OCI-LY3 (cell line): ENCODE data around the gene NLGN1.

Source experiments
- H2AFZ ChIP-seq: fragments of 200-600, 300-600 bp; shearing (Covaris generic); 2 replicates; pipeline ENCODE4 v1.6.0; 2014; ENCODE audit warnings: antibody characterized with exemption, low read depth, low read length
- H3K27ac ChIP-seq: fragments of 200-600, 300-600 bp; sonication (generic); 2 replicates; pipeline ENCODE4 v1.5.1; 2014; ENCODE audit warnings: mild to moderate bottlenecking, low read length, moderate library complexity, mixed read lengths
- H3K27me3 ChIP-seq: fragments of 200-600, 300-600 bp; sonication (generic); 2 replicates; pipeline ENCODE4 v1.6.1; 2014; ENCODE audit warnings: low read depth, low read length, mixed read lengths
- H3K36me3 ChIP-seq: fragments of 200-600, 300-600 bp; sonication (generic); replicated peaks from 2 replicates; pipeline ENCODE3; 2014; ENCODE audit warnings: low read depth, low read length, mixed read lengths
- H3K4me1 ChIP-seq: fragments of 300-600, 200-600 bp; sonication (generic); 2 replicates; pipeline ENCODE4 v1.6.1; 2014; ENCODE audit warnings: low read length, mixed read lengths
- H3K4me2 ChIP-seq: fragments of 200-600, 300-600 bp; sonication (generic); 2 replicates; pipeline ENCODE4 v1.6.1; 2014; ENCODE audit warnings: low read length, mixed read lengths
- H3K4me3 ChIP-seq: fragments of 300-600, 200-600 bp; sonication (generic); 2 replicates; pipeline ENCODE4 v1.5.1; 2014; ENCODE audit warnings: antibody characterized with exemption, mild to moderate bottlenecking, low read length, moderate library complexity
- H3K79me2 ChIP-seq: fragments of 300-600, 200-600 bp; shearing (Covaris generic); 2 replicates; pipeline ENCODE4 v1.6.1; 2014; ENCODE audit warnings: mild to moderate bottlenecking, low read length, mixed read lengths
- H3K9ac ChIP-seq: fragments of 300-600, 200-600 bp; shearing (Covaris generic); 2 replicates; pipeline ENCODE4 v1.6.0; 2014; ENCODE audit warnings: mild to moderate bottlenecking, low read length, moderate library complexity
- H3K9me3 ChIP-seq: fragments of 200-600, 300-600 bp; shearing (Covaris generic); 2 replicates; pipeline ENCODE4 v1.6.1; 2014; ENCODE audit warnings: low read length, mixed read lengths; ENCODE audit not compliant: insufficient read depth
- H4K20me1 ChIP-seq: fragments of 200-600, 300-600 bp; sonication (generic); 2 replicates; pipeline ENCODE4 v1.6.1; 2016; ENCODE audit warnings: low read length, mixed read lengths; ENCODE audit not compliant: insufficient read depth
- CTCF ChIP-seq: fragments of 200-600, 300-600 bp; sonication (generic); IDR thresholded peaks from 2 replicates; pipeline ENCODE4 v1.5.1; 2014; ENCODE audit warnings: antibody characterized with exemption, low read length, low read depth
- EZH2phosphoT487 ChIP-seq: fragments of 200-600 bp; shearing (Covaris generic); IDR thresholded peaks from 2 replicates; pipeline ENCODE4 v1.6.1; 2018; ENCODE audit warnings: antibody characterized with exemption, mixed run types, low read depth

NLGN1 gene

DNA sequence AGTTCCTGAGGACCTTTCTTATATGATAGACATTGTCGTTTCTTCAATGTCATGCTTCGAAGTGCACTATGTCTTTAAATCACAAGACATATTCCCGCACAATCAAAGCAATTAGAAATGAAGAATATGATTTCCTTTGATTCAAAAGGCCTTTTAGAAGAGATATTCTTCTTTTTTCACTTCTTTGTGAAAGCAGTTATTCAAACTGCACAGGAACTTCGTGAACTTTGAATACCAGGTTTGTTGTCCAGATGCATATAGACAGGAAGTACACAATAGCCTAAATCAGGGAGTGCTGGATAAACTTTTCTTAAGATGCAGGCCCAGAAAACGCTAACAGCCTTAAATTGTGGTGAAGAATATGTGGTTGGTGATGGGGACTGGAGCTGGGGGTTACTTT, 870.5 kb downstream of the NLGN1 start:
- Histone ChIP-seq H3K27me3 (no peaks in the 10 kb centered on the region), H2AFZ (no peak overlapping the region), H3K79me2 (no peaks in the 10 kb centered on the region), H3K27ac (no peak overlapping the region), H4K20me1 (no peaks in the 10 kb centered on the region), H3K4me1 (no peaks in the 10 kb centered on the region), H3K9me3 (no peaks in the 10 kb centered on the region), H3K9ac (no peak overlapping the region), H3K4me2 (no peak overlapping the region), H3K36me3 (no peaks in the 10 kb centered on the region), H3K4me3 (no peak overlapping the region)
- TF ChIP-seq CTCF = no peak

- no peak overlapping the region for H3K9ac ChIP-seq
Measured at GRCh38 chr3:174268586-174268985, 871.0 kb downstream of the NLGN1 start.

DNA sequence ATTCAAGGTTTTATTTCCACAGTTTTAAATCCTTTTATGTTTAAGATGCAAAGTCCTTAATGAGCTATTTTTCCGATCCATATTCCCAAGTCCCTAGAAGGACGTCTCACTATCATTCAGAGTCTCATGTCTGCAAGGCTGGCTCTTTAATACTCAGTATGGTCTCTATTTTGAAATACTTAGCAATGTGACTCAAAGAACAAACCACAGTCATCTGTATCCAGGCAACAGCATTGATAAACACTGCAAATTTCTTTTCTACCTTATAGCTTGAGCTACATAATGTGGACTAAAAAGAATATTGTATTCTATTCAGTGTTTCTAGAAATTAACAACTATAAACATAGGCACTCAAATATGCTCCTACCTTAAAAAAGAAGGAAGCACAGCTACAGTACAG, 873.3 kb downstream of the NLGN1 start:
- H2AFZ ChIP-seq = no peak overlapping the region
- H3K79me2 ChIP-seq = no peaks in the 10 kb centered on the region
- no peak overlapping the region for H3K4me2 ChIP-seq
- H3K27me3 ChIP-seq = no peaks in the 10 kb centered on the region
- H3K36me3 ChIP-seq = no peaks in the 10 kb centered on the region
- no peaks in the 10 kb centered on the region for H3K4me1 ChIP-seq
- H3K9me3 ChIP-seq = no peaks in the 10 kb centered on the region
- no peaks in the 10 kb centered on the region for H4K20me1 ChIP-seq
- no peak for TF ChIP-seq CTCF
- no peak for TF ChIP-seq EZH2phosphoT487
- no peak overlapping the region for H3K9ac ChIP-seq
- no peak overlapping the region for H3K27ac ChIP-seq
- no peak overlapping the region for H3K4me3 ChIP-seq

More at GRCh38 chr3:174268586-174268985, 871.0 kb downstream of the NLGN1 start:
- H3K4me3 ChIP-seq = no peak overlapping the region
- H4K20me1 ChIP-seq = no peaks in the 10 kb centered on the region
- H3K4me2 ChIP-seq = no peak overlapping the region
- no peaks in the 10 kb centered on the region for H3K79me2 ChIP-seq
- TF ChIP-seq EZH2phosphoT487 (no peak), CTCF (no peak)
- H3K9me3 ChIP-seq = no peaks in the 10 kb centered on the region
- H3K4me1 ChIP-seq = no peaks in the 10 kb centered on the region
- no peaks in the 10 kb centered on the region for H3K36me3 ChIP-seq
- H3K27ac ChIP-seq = no peak overlapping the region
- H2AFZ ChIP-seq = no peak overlapping the region
- H3K27me3 ChIP-seq = no peaks in the 10 kb centered on the region

DNA sequence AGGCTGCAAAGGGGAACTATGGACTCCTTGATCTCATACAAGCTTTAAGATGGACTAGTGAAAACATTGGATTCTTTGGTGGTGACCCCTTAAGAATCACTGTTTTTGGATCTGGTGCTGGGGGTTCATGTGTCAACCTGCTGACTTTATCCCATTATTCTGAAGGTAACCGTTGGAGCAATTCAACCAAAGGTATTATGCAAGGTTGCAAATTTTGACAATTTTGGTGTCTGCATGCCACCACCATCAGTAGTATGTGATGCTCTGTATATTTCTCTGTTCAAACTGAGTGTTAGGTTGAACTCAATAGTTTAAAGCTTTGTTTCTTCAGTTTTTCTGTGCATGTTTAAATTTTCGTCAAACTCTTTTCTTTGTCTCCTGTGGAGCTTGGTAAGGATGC, 877.8 kb downstream of the NLGN1 start:
- no peak overlapping the region for H3K4me3 ChIP-seq
- no peaks in the 10 kb centered on the region for H3K9me3 ChIP-seq
- H3K4me2 ChIP-seq = no peak overlapping the region
- no peaks in the 10 kb centered on the region for H4K20me1 ChIP-seq
- no peak overlapping the region for H3K27ac ChIP-seq
- no peaks in the 10 kb centered on the region for H3K4me1 ChIP-seq
- TF ChIP-seq CTCF (no peak), EZH2phosphoT487 (no peak)
- H3K9ac ChIP-seq = no peak overlapping the region
- H2AFZ ChIP-seq = no peak overlapping the region
- no peaks in the 10 kb centered on the region for H3K27me3 ChIP-seq
- no peaks in the 10 kb centered on the region for H3K36me3 ChIP-seq
- no peaks in the 10 kb centered on the region for H3K79me2 ChIP-seq
